Peyer's patch (tissue), 4 donors: ENCODE data around the gene JUN. TPM values are rescaled to one million over a fixed set of nuclear protein-coding genes. Genes with fewer than 3 reads are reported as not detected.

Experiments
- DNase-seq, 3 donors: peaks; one replicate each; pipeline ENCODE4 v3.0.0-alpha.2; 2017 to 2019
- H3K27ac ChIP-seq, 4 donors: fragments of 200-600 bp; sonication (generic); one replicate each; pipeline ENCODE4 v1.5.1; 2016 to 2019
- H3K27me3 ChIP-seq, 2 donors: fragments of 200-600 bp; sonication (generic); one replicate each; pipeline ENCODE4 v1.5.1; 2019
- H3K36me3 ChIP-seq, 3 donors: fragments of 200-600 bp; sonication (generic); one replicate each; pipeline ENCODE4 v1.5.1; 2016 to 2019
- H3K4me1 ChIP-seq, 4 donors: fragments of 200-600 bp; sonication (generic); one replicate each; pipeline ENCODE4 v1.5.1; 2016 to 2019
- H3K4me3 ChIP-seq, 4 donors: fragments of 200-600 bp; sonication (generic); 1 replicate in 3 of 4; 2 replicates in 1 of 4; pipeline ENCODE4 v1.5.1; 2016 to 2019; ENCODE audit warnings: mild to moderate bottlenecking in 1 of 4
- H3K9me3 ChIP-seq, 4 donors: fragments of 200-600 bp; sonication (generic); one replicate each; pipeline ENCODE4 v1.5.1; 2016 to 2019; ENCODE audit warnings: mild to moderate bottlenecking in 1 of 4
- POLR2A ChIP-seq, 2 donors: fragments of 450-650 bp; IDR thresholded peaks; one replicate each; pipeline ENCODE4 v1.5.1; 2017; ENCODE audit warnings: antibody characterized with exemption in 2 of 2, mild to moderate bottlenecking in 2 of 2, moderate library complexity in 2 of 2
- total RNA-seq, 4 donors: library from RNA; depleted of rRNA; stranded (reverse); fragments of >200 nt; gene quantifications; one replicate each; pipeline ENCODE4 v1.1.0, GENCODE V29; 2016
- TF ChIP-seq, protein P1 (sequence below), 6 experiments: fragments of 450-650 bp in 4 of 6; fragments of 200-600 bp in 2 of 6; sonication (generic) in 1 of 6; IDR thresholded peaks; one replicate each; pipeline ENCODE4 v1.5.1; 2017 to 2019; ENCODE audit warnings: antibody characterized with exemption in 6 of 6, mild to moderate bottlenecking in 3 of 6, moderate library complexity in 1 of 6

Gene JUN
- total RNA-seq, 4 donors from 2014 or later: 158 to 277 (median 208) TPM

DNA sequence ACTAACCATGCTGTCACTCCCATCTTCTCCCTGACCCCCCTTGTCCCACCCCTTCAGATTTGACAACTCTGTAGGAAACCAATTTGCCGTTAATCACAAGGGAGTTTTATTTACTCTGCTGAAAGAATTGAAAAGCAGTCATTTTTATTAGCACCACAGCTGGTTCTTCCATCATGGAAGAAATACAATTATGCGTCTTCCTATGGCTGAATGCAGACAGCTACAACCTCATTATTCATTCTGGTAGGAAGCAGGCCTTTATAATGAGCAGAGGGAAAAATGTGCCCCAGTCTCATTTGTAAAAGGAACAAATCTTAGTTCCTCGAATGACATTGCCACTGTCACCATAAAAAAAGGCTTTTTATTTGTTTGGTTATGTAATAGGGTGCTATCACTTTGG, 35.2 kb downstream of the JUN start:
- Histone ChIP-seq H3K4me1 (no peaks in the 10 kb centered on the region), H3K27me3 (no peaks in the 10 kb centered on the region), H3K4me3 (no peak overlapping the region), H3K9me3 (no peaks in the 10 kb centered on the region), H3K27ac (no peak overlapping the region), H3K36me3 (no peaks in the 10 kb centered on the region)
- DNase-seq: no peak
- TF ChIP-seq POLR2A (IDR thresholded peaks at IDR 0.05): no peak
- TF ChIP-seq, protein P1, sequence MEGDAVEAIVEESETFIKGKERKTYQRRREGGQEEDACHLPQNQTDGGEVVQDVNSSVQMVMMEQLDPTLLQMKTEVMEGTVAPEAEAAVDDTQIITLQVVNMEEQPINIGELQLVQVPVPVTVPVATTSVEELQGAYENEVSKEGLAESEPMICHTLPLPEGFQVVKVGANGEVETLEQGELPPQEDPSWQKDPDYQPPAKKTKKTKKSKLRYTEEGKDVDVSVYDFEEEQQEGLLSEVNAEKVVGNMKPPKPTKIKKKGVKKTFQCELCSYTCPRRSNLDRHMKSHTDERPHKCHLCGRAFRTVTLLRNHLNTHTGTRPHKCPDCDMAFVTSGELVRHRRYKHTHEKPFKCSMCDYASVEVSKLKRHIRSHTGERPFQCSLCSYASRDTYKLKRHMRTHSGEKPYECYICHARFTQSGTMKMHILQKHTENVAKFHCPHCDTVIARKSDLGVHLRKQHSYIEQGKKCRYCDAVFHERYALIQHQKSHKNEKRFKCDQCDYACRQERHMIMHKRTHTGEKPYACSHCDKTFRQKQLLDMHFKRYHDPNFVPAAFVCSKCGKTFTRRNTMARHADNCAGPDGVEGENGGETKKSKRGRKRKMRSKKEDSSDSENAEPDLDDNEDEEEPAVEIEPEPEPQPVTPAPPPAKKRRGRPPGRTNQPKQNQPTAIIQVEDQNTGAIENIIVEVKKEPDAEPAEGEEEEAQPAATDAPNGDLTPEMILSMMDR (IDR thresholded peaks at IDR 0.05): no peak

DNA sequence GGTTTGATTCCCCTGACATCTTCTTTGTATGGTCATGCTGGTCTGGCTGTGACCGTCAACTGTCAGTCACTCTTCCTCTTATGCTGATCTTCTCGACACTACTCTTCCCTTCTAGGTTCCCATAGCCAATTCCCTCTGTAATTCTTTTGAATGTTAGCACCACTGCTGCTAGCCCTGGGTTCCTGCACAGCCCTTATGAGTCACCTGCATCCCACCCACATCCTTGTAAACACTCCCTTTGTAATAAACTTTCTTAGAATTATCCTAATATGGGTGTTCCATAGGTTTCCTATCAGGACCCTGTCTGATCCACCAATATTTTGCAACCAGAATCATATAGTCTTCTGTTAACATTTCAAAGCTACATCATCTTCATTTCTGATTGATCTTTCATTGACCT, 37.1 kb downstream of the JUN start:
- H3K27ac ChIP-seq: no peak overlapping the region
- no peaks in the 10 kb centered on the region for H3K36me3 ChIP-seq
- H3K27me3 ChIP-seq: no peaks in the 10 kb centered on the region
- H3K4me1 ChIP-seq: no peaks in the 10 kb centered on the region
- H3K9me3 ChIP-seq: no peaks in the 10 kb centered on the region
- TF ChIP-seq, protein P1 (IDR thresholded peaks at IDR 0.05): no peak
- TF ChIP-seq POLR2A (IDR thresholded peaks at IDR 0.05): no peak
- no peak overlapping the region for H3K4me3 ChIP-seq
- no peak for DNase-seq

DNA sequence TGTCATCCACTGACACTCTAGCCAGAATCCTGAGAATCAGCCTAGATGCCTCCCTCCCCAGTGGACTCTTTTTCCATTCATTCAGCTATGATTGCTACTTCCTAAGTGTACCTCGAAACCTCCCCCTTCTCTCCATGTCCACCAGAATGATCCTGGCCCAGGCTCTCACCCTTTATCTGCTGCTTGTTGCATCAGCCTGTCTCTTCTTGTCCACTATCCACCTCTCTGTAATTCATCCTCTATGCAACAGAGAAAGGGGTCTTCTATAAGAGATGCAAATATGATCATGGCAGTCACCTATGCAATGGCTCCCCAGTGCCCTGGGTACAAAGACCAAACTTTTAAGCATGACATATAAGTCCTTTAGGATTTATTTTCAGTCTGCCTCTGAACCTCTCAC, 37.7 kb downstream of the JUN start:
- no peaks in the 10 kb centered on the region for H3K36me3 ChIP-seq
- no peak for TF ChIP-seq POLR2A (IDR thresholded peaks at IDR 0.05)
- TF ChIP-seq, protein P1 (IDR thresholded peaks at IDR 0.05): no peak
- no peak overlapping the region for H3K4me3 ChIP-seq
- H3K27ac ChIP-seq: no peak overlapping the region
- no peaks in the 10 kb centered on the region for H3K4me1 ChIP-seq
- no peaks in the 10 kb centered on the region for H3K27me3 ChIP-seq
- H3K9me3 ChIP-seq: no peaks in the 10 kb centered on the region
- DNase-seq: no peak

DNA sequence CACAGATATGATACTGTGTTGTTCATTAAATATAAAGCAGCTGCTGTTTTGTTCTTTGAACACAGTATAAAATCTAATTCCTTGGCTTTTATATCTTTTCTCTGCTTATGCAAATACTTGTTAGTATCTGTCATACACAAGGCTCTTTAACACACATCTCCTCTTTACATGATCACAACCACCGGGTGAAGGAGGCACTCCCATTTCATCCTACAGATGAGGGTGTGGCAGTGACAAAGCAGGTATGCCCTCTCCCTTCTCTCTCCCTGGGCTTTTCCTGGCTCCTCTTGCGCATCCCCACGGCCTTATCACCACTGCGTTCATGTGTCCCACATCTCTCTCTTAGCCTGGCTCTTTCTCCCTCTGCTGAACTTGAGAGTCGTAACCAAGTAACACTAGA, 38.2 kb downstream of the JUN start:
- Histone ChIP-seq H3K36me3 (no peaks in the 10 kb centered on the region), H3K27ac (no peak overlapping the region), H3K4me1 (no peaks in the 10 kb centered on the region), H3K4me3 (no peak overlapping the region), H3K9me3 (no peaks in the 10 kb centered on the region), H3K27me3 (no peaks in the 10 kb centered on the region)
- no peak for DNase-seq
- TF ChIP-seq, protein P1 (IDR thresholded peaks at IDR 0.05): no peak
- TF ChIP-seq POLR2A (IDR thresholded peaks at IDR 0.05): no peak

DNA sequence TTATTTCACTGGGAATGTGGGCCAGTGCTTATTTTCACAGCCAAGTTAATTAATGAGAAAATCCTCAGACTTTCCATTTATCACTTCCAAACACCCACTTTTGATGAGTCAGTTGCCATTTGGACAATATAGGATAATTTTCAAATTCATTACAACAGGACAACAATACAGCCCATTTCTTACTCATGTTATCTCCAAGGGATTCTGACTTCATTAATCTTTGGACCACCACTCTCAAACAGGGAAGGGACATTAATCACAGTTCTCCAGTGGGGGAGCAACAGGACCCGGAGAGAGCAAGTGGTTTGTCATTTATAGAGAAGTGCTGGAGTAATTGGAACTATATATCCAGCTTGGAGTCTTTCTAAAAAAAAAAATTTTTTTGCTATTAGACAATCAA, 38.7 kb downstream of the JUN start:
- TF ChIP-seq POLR2A (IDR thresholded peaks at IDR 0.05): no peak
- TF ChIP-seq, protein P1 (IDR thresholded peaks at IDR 0.05): no peak
- Histone ChIP-seq H3K36me3 (no peaks in the 10 kb centered on the region), H3K27ac (no peak overlapping the region), H3K9me3 (no peaks in the 10 kb centered on the region), H3K4me1 (no peaks in the 10 kb centered on the region), H3K27me3 (no peaks in the 10 kb centered on the region), H3K4me3 (no peak overlapping the region)
- no peak for DNase-seq
